Ishikawa (cell line): Measurements from ENCODE around the gene ANKRD6.

Source experiments
- CREB1 ChIP-seq: IDR thresholded peaks from 2 replicates; pipeline ENCODE4 v1.6.1; 2012; ENCODE audit warnings: low read depth
- EGR1 ChIP-seq: IDR thresholded peaks from 2 replicates; pipeline ENCODE4 v1.6.1; 2012
- EP300 ChIP-seq: IDR thresholded peaks from 2 replicates; pipeline ENCODE4 v1.6.1; 2012; ENCODE audit warnings: borderline replicate concordance
- FOXM1 ChIP-seq: IDR thresholded peaks from 2 replicates; pipeline ENCODE4 v1.6.1; 2012; ENCODE audit warnings: low read depth, borderline replicate concordance
- NFIC ChIP-seq: IDR thresholded peaks from 2 replicates; pipeline ENCODE4 v1.6.1; 2012
- RAD21 ChIP-seq: IDR thresholded peaks from 2 replicates; pipeline ENCODE4 v1.6.1; 2012; ENCODE audit warnings: low read depth
- REST ChIP-seq: IDR thresholded peaks from 2 replicates; pipeline ENCODE4 v1.6.1; 2012; ENCODE audit warnings: low read depth, mild to moderate bottlenecking
- TAF1 ChIP-seq: IDR thresholded peaks from 2 replicates; pipeline ENCODE4 v1.6.1; 2012; ENCODE audit warnings: low read depth, mild to moderate bottlenecking
- TCF12 ChIP-seq: IDR thresholded peaks from 2 replicates; pipeline ENCODE4 v1.6.1; 2012; ENCODE audit warnings: low read depth
- YY1 ChIP-seq: IDR thresholded peaks from 2 replicates; pipeline ENCODE4 v1.6.1; 2012; ENCODE audit warnings: low read depth
- TF ChIP-seq, protein P1 (sequence below): IDR thresholded peaks from 2 replicates; pipeline ENCODE4 v1.6.1; 2012

DNA sequence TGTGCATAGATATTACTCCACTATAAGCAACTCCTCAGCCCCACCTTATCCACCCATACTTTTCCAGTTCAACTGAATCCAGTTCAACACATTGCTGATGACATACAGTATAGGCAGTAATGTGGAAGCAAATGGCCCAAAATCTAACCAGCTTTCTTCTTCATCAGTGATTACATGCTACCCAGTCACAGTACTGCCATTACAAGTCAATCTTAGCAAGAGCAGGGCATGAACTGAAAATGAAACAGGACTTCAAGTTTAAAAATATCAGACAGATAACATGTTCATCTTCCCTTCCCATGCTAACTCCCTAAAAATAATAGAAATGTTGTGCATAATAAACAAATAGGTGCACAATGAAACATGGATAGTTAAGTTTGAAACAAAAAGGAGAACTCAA lies 40.1 kb upstream of the ANKRD6 start:
- TF ChIP-seq REST (no peak), RAD21 (no peak), FOXM1 (no peak), TCF12 (no peak), TAF1 (no peak), CREB1 (no peak), NFIC (no peak), EP300 (no peak), EGR1 (no peak), YY1 (no peak)
- TF ChIP-seq, protein P1, sequence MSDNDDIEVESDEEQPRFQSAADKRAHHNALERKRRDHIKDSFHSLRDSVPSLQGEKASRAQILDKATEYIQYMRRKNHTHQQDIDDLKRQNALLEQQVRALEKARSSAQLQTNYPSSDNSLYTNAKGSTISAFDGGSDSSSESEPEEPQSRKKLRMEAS: no peak
